CD4-positive, CD25-positive, alpha-beta regulatory T cell (primary cell): Measurements from ENCODE around the gene PRKRA. TPM values are rescaled to one million over a fixed set of nuclear protein-coding genes. Genes with fewer than 3 reads are reported as not detected.

Experiments
- ATAC-seq, 2 donors: fragments of 150-1000 bp; cut with Tn5 transposase; one replicate each; pipeline ENCODE4 v1.10.0; 2021; ENCODE audit warnings: low read depth in 2 of 2, moderate number of reproducible peaks in 2 of 2, moderate library complexity in 1 of 2
- DNase-seq, 3 donors: peaks; one replicate each; pipeline versions ENCODE4 v3.0.0 to v3.0.0-alpha.2; 2012 to 2022; ENCODE audit warnings: mixed read lengths in 1 of 3
- H3K27ac ChIP-seq: one replicate; pipeline ENCODE4 v1.7.0; 2013; ENCODE audit warnings: mild to moderate bottlenecking, low read length; ENCODE audit not compliant: insufficient read depth, poor library complexity, severe bottlenecking
- H3K27me3 ChIP-seq: one replicate; pipeline ENCODE4 v1.7.0; 2013; ENCODE audit warnings: low read length; ENCODE audit not compliant: control insufficient read depth, insufficient read depth
- H3K36me3 ChIP-seq: one replicate; pipeline ENCODE4 v1.7.0; 2013; ENCODE audit warnings: mild to moderate bottlenecking, low read length, moderate library complexity; ENCODE audit not compliant: control insufficient read depth, insufficient read depth
- H3K4me1 ChIP-seq: 2 replicates; pipeline ENCODE4 v1.7.0; 2013; ENCODE audit warnings: mild to moderate bottlenecking, low read length; ENCODE audit not compliant: insufficient read depth, control insufficient read depth, poor library complexity, severe bottlenecking
- H3K4me3 ChIP-seq: one replicate; pipeline ENCODE4 v1.7.0; 2013; ENCODE audit warnings: low read depth, mild to moderate bottlenecking, low read length, moderate library complexity
- H3K9me3 ChIP-seq, 2 experiments: 1 replicate in 1 of 2; 2 replicates in 1 of 2; pipeline ENCODE4 v1.7.0; 2013; ENCODE audit warnings: low read length in 2 of 2, mild to moderate bottlenecking in 1 of 2, moderate library complexity in 1 of 2; ENCODE audit not compliant: control insufficient read depth in 2 of 2
- H3K27ac Mint-ChIP-seq, 3 donors: one replicate each; pipeline ENCODE4 v1.8.0; 2020 to 2022; ENCODE audit warnings: mild to moderate bottlenecking in 3 of 3, mixed read lengths in 3 of 3, moderate library complexity in 2 of 3
- H3K27me3 Mint-ChIP-seq: one replicate; pipeline ENCODE4 v1.8.0; 2022; ENCODE audit warnings: mild to moderate bottlenecking, mixed read lengths
- H3K36me3 Mint-ChIP-seq: one replicate; pipeline ENCODE4 v1.8.0; 2020; ENCODE audit warnings: mixed read lengths
- H3K4me1 Mint-ChIP-seq, 4 donors: one replicate each; pipeline ENCODE4 v1.8.0; 2020 to 2022; ENCODE audit warnings: mixed read lengths in 4 of 4, mild to moderate bottlenecking in 1 of 4
- H3K4me3 Mint-ChIP-seq, 4 donors: one replicate each; pipeline ENCODE4 v1.8.0; 2020 to 2022; ENCODE audit warnings: mild to moderate bottlenecking in 4 of 4, mixed read lengths in 4 of 4, moderate library complexity in 3 of 4
- H3K9me3 Mint-ChIP-seq, 7 donors: one replicate each; pipeline ENCODE4 v1.8.0; 2020 to 2022; ENCODE audit warnings: mixed read lengths in 7 of 7, mild to moderate bottlenecking in 3 of 7, moderate library complexity in 2 of 7
- polyA plus RNA-seq, 4 donors: library from polyadenylated mRNA; unstranded; fragments of 300-500 nt; fragmentation: Illumina TruSeq; gene quantifications; one replicate each; pipeline ENCODE4 v1.2.3, GENCODE V29; 2021
- total RNA-seq: library from RNA; stranded (reverse); gene quantifications from one replicate; pipeline ENCODE4 v1.2.3, GENCODE V29; 2022

PRKRA gene
- total and polyA plus RNA-seq, 5 donors from 2014 or later: 50.8 to 103 (median 53.3) TPM

DNA sequence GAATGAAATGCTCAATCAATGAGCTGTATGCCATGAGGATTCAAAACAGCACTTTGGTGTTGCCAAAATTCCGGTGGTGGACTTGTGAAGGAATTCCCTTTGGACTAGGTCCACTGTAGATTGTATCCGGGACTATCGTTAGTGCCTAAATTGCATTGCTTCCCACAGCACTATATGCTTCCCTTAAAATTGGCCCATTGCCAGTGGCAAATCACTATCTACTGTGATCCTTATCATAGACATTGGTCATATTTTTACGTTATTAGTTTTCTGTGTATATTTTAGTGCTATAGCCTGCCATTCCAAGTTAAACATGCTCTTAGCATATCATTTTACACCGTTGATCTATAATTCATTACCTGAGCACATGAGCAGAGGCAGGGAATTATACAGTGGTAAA, 1.9 kb upstream of the PRKRA start:
- DNase-seq (no peak), ATAC-seq (no peak)
- no peak overlapping the region for H3K27ac ChIP-seq
- H3K4me3 ChIP-seq: peak overlapping the region; percentile 10
- Mint-ChIP-seq H3K4me3 (no peak overlapping the region), H3K36me3 (peaks cover 7% of the 10 kb centered on the region), H3K4me1 (peaks cover 18 to 33% (median 25%) of the 10 kb centered on the region in 4 donors), H3K27me3 (peaks cover 10% of the 10 kb centered on the region), H3K9me3 (no peaks in the 10 kb centered on the region), H3K27ac (no peak overlapping the region)
- peaks cover 24% of the 10 kb centered on the region for H3K4me1 ChIP-seq
- H3K36me3 ChIP-seq: peaks cover 10% of the 10 kb centered on the region
- H3K9me3 ChIP-seq: no peaks in the 10 kb centered on the region
- H3K27me3 ChIP-seq: no peaks in the 10 kb centered on the region

DNA sequence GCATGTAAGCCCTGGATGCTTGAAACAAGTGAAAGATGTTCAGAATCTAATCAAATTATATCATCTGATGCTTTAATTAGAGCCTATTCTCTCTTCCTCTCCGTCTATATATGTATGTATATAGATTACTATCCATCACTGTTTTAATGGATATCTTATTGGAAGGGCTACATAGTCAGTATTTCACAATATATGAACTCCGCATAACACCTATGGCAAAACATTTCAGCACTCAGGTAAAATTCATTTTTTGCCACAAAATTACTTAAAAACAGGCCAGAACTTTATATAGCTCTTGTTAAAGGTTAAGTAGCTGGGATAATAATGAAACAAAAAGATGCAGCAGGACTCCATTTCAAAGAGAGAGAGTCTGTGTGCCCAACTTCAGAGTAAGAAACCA, 1.4 kb upstream of the PRKRA start:
- no peak for DNase-seq

DNA sequence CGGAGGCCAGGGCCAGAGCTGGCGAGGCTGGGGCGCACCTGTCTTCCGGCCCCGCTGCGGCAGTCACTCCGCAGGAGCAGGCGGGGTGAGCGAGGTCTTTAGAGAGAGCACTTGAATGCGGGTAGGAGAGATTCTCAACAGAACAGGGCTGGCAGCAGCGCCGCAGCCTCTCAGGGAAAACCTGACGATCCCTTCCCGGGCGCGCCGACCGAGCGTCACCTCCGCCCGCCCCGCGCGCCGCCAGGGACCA, 526 bp downstream of the PRKRA start:
- H3K4me1 Mint-ChIP-seq: peaks cover 18 to 37% (median 31%) of the 10 kb centered on the region in 4 donors
- Histone ChIP-seq H3K9me3 (no peaks in the 10 kb centered on the region), H3K27me3 (no peaks in the 10 kb centered on the region), H3K36me3 (peaks cover 24% of the 10 kb centered on the region), H3K27ac (peak overlapping the region; percentile 98), H3K4me1 (peaks cover 24% of the 10 kb centered on the region), H3K4me3 (peak overlapping the region; percentile 88)
- ATAC-seq: peak; percentile 52
- peaks cover under 1% of the 10 kb centered on the region for H3K27me3 Mint-ChIP-seq
- H3K27ac Mint-ChIP-seq: peak overlapping the region in 2 of 3 donors; percentile 92 to 95
- H3K9me3 Mint-ChIP-seq: no peaks in the 10 kb centered on the region
- H3K36me3 Mint-ChIP-seq: peaks cover 11% of the 10 kb centered on the region
- DNase-seq: peak; percentile 79 to 86 (median 86)
- peak overlapping the region; percentile 90 to 99 (median 95) for H3K4me3 Mint-ChIP-seq

More for the DNA sequence above, 1.4 kb upstream of the PRKRA start:
- Histone ChIP-seq H3K27ac (no peak overlapping the region), H3K4me1 (peaks cover 24% of the 10 kb centered on the region), H3K36me3 (peaks cover 12% of the 10 kb centered on the region), H3K4me3 (no peak overlapping the region), H3K27me3 (no peaks in the 10 kb centered on the region), H3K9me3 (no peaks in the 10 kb centered on the region)
- no peak overlapping the region for H3K27ac Mint-ChIP-seq
- no peaks in the 10 kb centered on the region for H3K9me3 Mint-ChIP-seq
- ATAC-seq: no peak
- peaks cover 18 to 36% (median 27%) of the 10 kb centered on the region in 4 donors for H3K4me1 Mint-ChIP-seq
- H3K27me3 Mint-ChIP-seq: peaks cover 6% of the 10 kb centered on the region
- H3K4me3 Mint-ChIP-seq: peak overlapping the region; percentile 81 to 99 (median 89)
- H3K36me3 Mint-ChIP-seq: peaks cover 8% of the 10 kb centered on the region

DNA sequence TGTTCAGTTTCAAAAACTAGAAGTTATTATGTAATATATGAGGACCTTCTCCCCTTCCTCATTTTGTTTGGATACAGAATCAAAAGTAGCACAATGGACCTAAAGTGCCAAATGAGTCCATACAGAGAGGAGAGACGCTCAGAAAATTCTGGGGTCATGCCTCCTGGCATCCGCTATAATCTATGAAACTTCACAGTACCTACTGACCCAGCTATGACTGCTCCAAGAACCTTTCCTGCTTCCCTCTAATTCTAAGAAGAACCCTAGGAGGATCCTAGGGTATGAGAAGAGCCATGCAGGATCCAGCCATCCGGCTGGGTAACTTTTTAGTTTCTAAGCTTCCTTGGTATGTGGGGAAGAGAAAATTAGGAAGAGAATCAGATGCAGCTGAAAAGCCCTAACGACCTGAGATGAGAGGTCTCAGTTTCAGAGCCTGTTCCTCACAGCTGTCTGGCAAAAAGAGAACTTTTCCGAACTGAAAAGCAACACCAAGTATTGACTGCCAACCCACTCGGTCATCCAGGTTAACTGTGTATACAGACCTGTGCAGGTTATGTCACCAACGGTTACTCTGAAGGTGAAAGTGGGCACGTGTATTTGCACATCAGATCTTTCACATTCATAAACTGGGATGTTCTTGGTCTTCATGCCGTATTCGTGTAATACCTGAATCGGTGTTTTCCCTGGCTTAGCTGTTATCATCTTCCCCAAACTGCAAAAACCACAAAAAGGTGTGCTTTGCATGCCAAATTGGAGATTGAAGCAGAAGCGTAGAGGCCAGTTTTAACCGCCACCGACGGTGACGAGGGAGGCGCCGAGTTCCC, 1.1 kb downstream of the PRKRA start:
- ATAC-seq: no peak
- H3K4me3 ChIP-seq: peak overlapping the region; percentile 88

DNA sequence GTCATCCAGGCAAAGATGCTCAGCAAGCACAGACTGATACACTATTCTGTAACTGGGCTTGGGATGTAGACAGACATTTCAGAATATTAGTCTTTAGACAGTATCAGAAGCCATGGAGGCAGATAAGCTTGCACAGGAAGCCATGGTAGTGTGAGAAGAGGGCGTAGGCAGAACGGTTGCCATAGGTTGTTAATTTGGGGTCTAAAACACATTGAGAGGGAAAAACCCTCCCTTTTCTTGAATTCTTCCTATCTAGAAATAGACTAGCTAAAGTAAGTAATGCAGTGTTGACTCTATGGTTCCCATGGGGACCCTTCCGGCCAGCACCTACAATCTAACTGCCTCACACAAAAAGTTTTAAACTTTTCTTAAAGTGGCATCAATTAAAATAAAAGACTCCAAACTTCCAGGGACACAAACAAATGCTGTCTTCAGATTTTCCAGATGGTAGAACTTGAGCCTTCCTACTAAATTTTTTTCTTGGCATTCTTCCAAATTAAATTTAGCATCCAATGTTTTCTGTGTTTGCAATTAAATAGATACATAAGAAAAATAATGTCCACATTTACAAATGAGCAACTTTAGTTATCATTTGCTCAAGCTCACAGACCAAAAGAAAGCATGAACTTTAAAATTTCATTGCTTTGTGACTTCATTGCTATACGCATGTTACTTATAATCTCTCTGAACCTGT, 1.9 kb downstream of the PRKRA start:
- Mint-ChIP-seq H3K27ac (peak overlapping the region in 2 of 3 donors; percentile 92 to 95), H3K4me3 (peak overlapping the region; percentile 90 to 99 (median 95)), H3K4me1 (peaks cover 23 to 46% (median 38%) of the 10 kb centered on the region in 4 donors), H3K36me3 (peaks cover 21% of the 10 kb centered on the region), H3K9me3 (no peaks in the 10 kb centered on the region), H3K27me3 (no peaks in the 10 kb centered on the region)
- no peaks in the 10 kb centered on the region for H3K27me3 ChIP-seq
- no peaks in the 10 kb centered on the region for H3K9me3 ChIP-seq
- peak in 1 of 3 donors; percentile 6 for DNase-seq
- peaks cover 24% of the 10 kb centered on the region for H3K4me1 ChIP-seq
- peak overlapping the region; percentile 98 for H3K27ac ChIP-seq
- ATAC-seq: no peak
- H3K4me3 ChIP-seq: peak overlapping the region; percentile 88
- peaks cover 32% of the 10 kb centered on the region for H3K36me3 ChIP-seq

More for the DNA sequence above, 1.1 kb downstream of the PRKRA start:
- Mint-ChIP-seq H3K4me1 (peaks cover 22 to 41% (median 34%) of the 10 kb centered on the region in 4 donors), H3K4me3 (peak overlapping the region; percentile 90 to 99 (median 95)), H3K36me3 (peaks cover 15% of the 10 kb centered on the region), H3K27me3 (no peaks in the 10 kb centered on the region), H3K27ac (peak overlapping the region; percentile 88 to 95 (median 92)), H3K9me3 (no peaks in the 10 kb centered on the region)
- peaks cover 30% of the 10 kb centered on the region for H3K36me3 ChIP-seq
- H3K4me1 ChIP-seq: peaks cover 24% of the 10 kb centered on the region
- H3K27me3 ChIP-seq: no peaks in the 10 kb centered on the region
- peak in 1 of 3 donors; percentile 2 for DNase-seq
- no peaks in the 10 kb centered on the region for H3K9me3 ChIP-seq
- peak overlapping the region; percentile 98 for H3K27ac ChIP-seq

DNA sequence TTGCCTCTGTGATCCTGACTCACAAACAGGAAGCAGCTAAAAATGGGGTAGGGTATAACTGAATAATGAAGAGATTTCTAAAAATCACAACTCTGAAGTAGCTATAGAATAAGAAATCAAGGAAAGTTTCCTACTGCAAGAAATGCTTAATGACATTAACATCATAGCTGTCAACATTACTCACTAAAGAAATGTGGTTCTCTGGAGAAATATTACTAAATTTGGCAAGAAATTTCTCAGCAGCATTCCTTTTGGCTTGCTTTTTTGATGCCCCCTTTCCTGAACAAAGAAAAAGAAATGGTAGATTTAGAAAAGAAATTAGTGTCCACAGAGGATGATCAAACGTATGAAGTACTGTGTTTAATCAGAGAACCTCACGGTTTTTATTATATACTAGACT, 9.5 kb downstream of the PRKRA start:
- no peak for ATAC-seq
- H3K4me1 Mint-ChIP-seq: peaks cover 8 to 16% (median 12%) of the 10 kb centered on the region in 4 donors
- H3K36me3 Mint-ChIP-seq: peaks cover 48% of the 10 kb centered on the region
- H3K27ac ChIP-seq: no peak overlapping the region
- H3K27ac Mint-ChIP-seq: peak overlapping the region in 1 of 3 donors; percentile 3
- H3K9me3 ChIP-seq: no peaks in the 10 kb centered on the region
- H3K27me3 ChIP-seq: no peaks in the 10 kb centered on the region
- no peak for DNase-seq
- H3K27me3 Mint-ChIP-seq: no peaks in the 10 kb centered on the region
- no peak overlapping the region for H3K4me3 ChIP-seq
- H3K4me3 Mint-ChIP-seq: no peak overlapping the region
- H3K4me1 ChIP-seq: no peaks in the 10 kb centered on the region
- H3K9me3 Mint-ChIP-seq: no peaks in the 10 kb centered on the region
- peaks cover 78% of the 10 kb centered on the region for H3K36me3 ChIP-seq

DNA sequence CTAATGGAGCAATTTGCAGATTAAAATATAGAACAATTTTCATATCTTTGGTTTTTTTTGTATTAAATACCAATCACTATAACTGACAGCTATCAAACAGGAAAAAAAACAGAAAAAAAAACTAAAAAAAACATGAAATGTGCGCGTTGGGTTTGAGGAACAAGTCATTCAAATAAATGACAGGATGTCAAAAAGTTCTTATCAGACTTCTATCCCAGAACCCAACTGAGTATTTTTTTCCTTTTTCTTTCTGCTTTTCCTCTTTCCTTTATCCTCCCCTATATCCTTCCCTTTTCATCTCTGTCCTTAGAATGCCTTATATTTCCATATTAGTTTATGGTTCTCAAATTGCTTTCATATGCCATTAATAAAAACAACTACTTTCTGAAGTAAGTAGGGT, 14.3 kb downstream of the PRKRA start:
- H3K27me3 Mint-ChIP-seq: no peaks in the 10 kb centered on the region
- peaks cover 0 to 3% (median 0%) of the 10 kb centered on the region in 4 donors for H3K4me1 Mint-ChIP-seq
- Histone ChIP-seq H3K4me1 (no peaks in the 10 kb centered on the region), H3K36me3 (peaks cover 77% of the 10 kb centered on the region), H3K27ac (no peak overlapping the region), H3K9me3 (no peaks in the 10 kb centered on the region), H3K27me3 (no peaks in the 10 kb centered on the region), H3K4me3 (no peak overlapping the region)
- H3K27ac Mint-ChIP-seq: no peak overlapping the region
- no peak for DNase-seq
- H3K9me3 Mint-ChIP-seq: no peaks in the 10 kb centered on the region
- H3K4me3 Mint-ChIP-seq: no peak overlapping the region
- H3K36me3 Mint-ChIP-seq: peaks cover 39% of the 10 kb centered on the region
- ATAC-seq: no peak
